Measurements from ENCODE around the gene DCST2.

Gene DCST2

GRCh38 chr1:154969860-154970452, 63.6 kb downstream of the DCST2 start:
- Histone ChIP-seq H3K4me3 (ENCODE audit: low read depth, low read length) (peak overlapping the region; percentile 76), H3K9me3 (ENCODE audit: control insufficient read depth, insufficient read depth, low read length) (no peaks in the 10 kb centered on the region), H3K4me1 (ENCODE audit: control insufficient read depth, insufficient read depth, low read length) (peaks cover 7% of the 10 kb centered on the region), H3K36me3 (ENCODE audit: control insufficient read depth, insufficient read depth, low read length) (peaks cover 31% of the 10 kb centered on the region), H3K9ac (ENCODE audit: low read depth, low read length) (peak overlapping the region; percentile 28), H3K27me3 (ENCODE audit: control insufficient read depth, insufficient read depth, low read length) (no peaks in the 10 kb centered on the region)

GRCh38 chr1:154969246-154969645, 64.3 kb downstream of the DCST2 start:
- H3K27me3 ChIP-seq (ENCODE audit: control insufficient read depth, insufficient read depth, low read length): no peaks in the 10 kb centered on the region
- no peaks in the 10 kb centered on the region for H3K9me3 ChIP-seq (ENCODE audit: control insufficient read depth, insufficient read depth, low read length)
- H3K36me3 ChIP-seq (ENCODE audit: control insufficient read depth, insufficient read depth, low read length): peaks cover 31% of the 10 kb centered on the region
- H3K9ac ChIP-seq (ENCODE audit: low read depth, low read length): peak overlapping the region; percentile 16
- H3K4me3 ChIP-seq (ENCODE audit: low read depth, low read length): peak overlapping the region; percentile 76
- H3K4me1 ChIP-seq (ENCODE audit: control insufficient read depth, insufficient read depth, low read length): peaks cover 7% of the 10 kb centered on the region

- Histone ChIP-seq H3K4me1 (ENCODE audit: control insufficient read depth, insufficient read depth, low read length) (peaks cover 7% of the 10 kb centered on the region), H3K4me3 (ENCODE audit: low read depth, low read length) (peak overlapping the region; percentile 76), H3K9ac (ENCODE audit: low read depth, low read length) (peak overlapping the region; percentile 16)
Measured at GRCh38 chr1:154968731-154969130, 64.8 kb downstream of the DCST2 start.

More at GRCh38 chr1:154968731-154969130, 64.8 kb downstream of the DCST2 start:
- Histone ChIP-seq H3K9me3 (ENCODE audit: control insufficient read depth, insufficient read depth, low read length) (no peaks in the 10 kb centered on the region), H3K27me3 (ENCODE audit: control insufficient read depth, insufficient read depth, low read length) (no peaks in the 10 kb centered on the region), H3K36me3 (ENCODE audit: control insufficient read depth, insufficient read depth, low read length) (peaks cover 36% of the 10 kb centered on the region)
